GM23338 (cell line): ENCODE data around the gene PHGDH. TPM values are rescaled to one million over a fixed set of nuclear protein-coding genes. Genes with fewer than 3 reads are reported as not detected.

ENCODE experiments used
- ATAC-seq: fragments of 200-7000 bp; cut with Tn5 transposase; 3 replicates; pipeline ENCODE4 v1.9.1; 2020
- DNase-seq: peaks from one replicate; pipeline ENCODE4 v3.0.0-alpha.2; 2015; ENCODE audit warnings: low spot score
- H2AFZ ChIP-seq: fragments of 200-600 bp; sonication (generic); 2 replicates; pipeline ENCODE4 v1.8.0; 2016; ENCODE audit warnings: antibody characterized with exemption, mild to moderate bottlenecking, moderate library complexity
- H3F3A ChIP-seq: fragments of 200-600 bp; sonication (generic); replicated peaks from 2 replicates; pipeline ENCODE4 v1.8.0; 2017; ENCODE audit warnings: antibody characterized with exemption, mixed run types, low read depth
- H3K27ac ChIP-seq: fragments of 200-600 bp; sonication (generic); 2 replicates; pipeline ENCODE4 v1.6.1; 2016; ENCODE audit warnings: low read depth
- H3K27me3 ChIP-seq: fragments of 200-600 bp; sonication (generic); 2 replicates; pipeline ENCODE4 v1.8.0; 2016; ENCODE audit warnings: mild to moderate bottlenecking, mixed run types, moderate library complexity; ENCODE audit not compliant: insufficient read depth
- H3K36me3 ChIP-seq: fragments of 200-600 bp; sonication (generic); 2 replicates; pipeline ENCODE4 v1.8.0; 2016; ENCODE audit warnings: mild to moderate bottlenecking; ENCODE audit not compliant: insufficient read depth
- H3K4me1 ChIP-seq: fragments of 200-600 bp; sonication (generic); 2 replicates; pipeline ENCODE4 v1.8.0; 2016; ENCODE audit warnings: mild to moderate bottlenecking, moderate library complexity; ENCODE audit not compliant: insufficient read depth
- H3K4me2 ChIP-seq: fragments of 200-600 bp; sonication (generic); 2 replicates; pipeline ENCODE4 v1.7.1; 2017; ENCODE audit warnings: mixed run types
- H3K4me3 ChIP-seq: fragments of 200-600 bp; sonication (generic); 2 replicates; pipeline ENCODE4 v1.6.1; 2016; ENCODE audit warnings: mixed run types
- H3K79me2 ChIP-seq: fragments of 200-600 bp; sonication (generic); replicated peaks from 2 replicates; pipeline ENCODE4 v1.8.0; 2017; ENCODE audit warnings: mild to moderate bottlenecking; ENCODE audit not compliant: insufficient read depth
- H3K9me2 ChIP-seq: fragments of 200-600 bp; sonication (generic); 2 replicates; pipeline ENCODE4 v1.8.0; 2017; ENCODE audit not compliant: insufficient read depth
- H4K20me1 ChIP-seq: fragments of 200-600 bp; sonication (generic); replicated peaks from 2 replicates; pipeline ENCODE4 v1.8.0; 2017; ENCODE audit warnings: mild to moderate bottlenecking; ENCODE audit not compliant: insufficient read depth
- H3K27ac Mint-ChIP-seq: 2 replicates; pipeline ENCODE4 v1.8.0; 2020; ENCODE audit warnings: inconsistent platforms, mild to moderate bottlenecking, moderate library complexity, mixed read lengths
- H3K27me3 Mint-ChIP-seq: 3 replicates; pipeline ENCODE4 v1.8.0; 2022; ENCODE audit warnings: low read depth, mild to moderate bottlenecking, moderate library complexity, mixed read lengths, inconsistent platforms; ENCODE audit not compliant: insufficient read depth, poor library complexity
- H3K36me3 Mint-ChIP-seq: 3 replicates; pipeline ENCODE4 v1.8.0; 2021; ENCODE audit warnings: low read depth, mild to moderate bottlenecking, inconsistent platforms, moderate library complexity, mixed read lengths
- H3K4me1 Mint-ChIP-seq: 3 replicates; pipeline ENCODE4 v1.8.0; 2020; ENCODE audit warnings: mild to moderate bottlenecking, inconsistent platforms, mixed read lengths
- H3K4me3 Mint-ChIP-seq: 3 replicates; pipeline ENCODE4 v1.8.0; 2021; ENCODE audit warnings: moderate library complexity, mild to moderate bottlenecking, inconsistent platforms, mixed read lengths
- H3K9me3 Mint-ChIP-seq: 3 replicates; pipeline ENCODE4 v1.8.0; 2020; ENCODE audit warnings: moderate library complexity, mild to moderate bottlenecking, inconsistent platforms, mixed read lengths
- POLR2AphosphoS5 ChIP-seq: IDR thresholded peaks from 2 replicates; pipeline ENCODE4 v1.6.1; 2016; ENCODE audit warnings: antibody characterized with exemption, low read depth
- STAT1 ChIP-seq: IDR thresholded peaks from one replicate; pipeline ENCODE4 v1.6.1; 2016; ENCODE audit warnings: antibody characterized with exemption; ENCODE audit not compliant: unreplicated experiment
- ZNF331 ChIP-seq: fragments of 250-450 bp; sonication (Bioruptor Pico); IDR thresholded peaks from 2 replicates; pipeline ENCODE4 v1.5.0; 2020; ENCODE audit warnings: low read depth, mild to moderate bottlenecking, moderate library complexity
- polyA plus RNA-seq: library from polyadenylated mRNA; unstranded; fragments of >200 nt; fragmentation: Nextera tagmentation; extraction: Ambion mirVana; gene quantifications from 2 replicates; pipeline ENCODE4 v1.2.1, GENCODE V29; 2016
- total RNA-seq: library from RNA; depleted of rRNA; stranded (reverse); fragments of >200 nt; shearing (Covaris generic); gene quantifications from 2 replicates; pipeline ENCODE4 v1.2.3, GENCODE V29; 2014
- TF ChIP-seq, protein P1 (sequence below): fragments of 250-450 bp; sonication (Bioruptor Pico); IDR thresholded peaks from 2 replicates; pipeline ENCODE4 v1.5.0; 2020; ENCODE audit warnings: mild to moderate bottlenecking, moderate library complexity
- TF ChIP-seq, protein P2 (sequence below), 2 experiments: fragments of 200-600 bp in 1 of 2; sonication (generic) in 1 of 2; conservative IDR thresholded peaks; 2 replicates each; pipeline versions ENCODE4 v1.5.1 to v1.6.1; 2016 to 2017; ENCODE audit warnings: antibody characterized with exemption in 2 of 2, low read depth in 2 of 2, mild to moderate bottlenecking in 2 of 2, moderate library complexity in 1 of 2

PHGDH gene
- total and polyA plus RNA-seq, 2 experiments from 2014 or later: 612 to 885 TPM

DNA sequence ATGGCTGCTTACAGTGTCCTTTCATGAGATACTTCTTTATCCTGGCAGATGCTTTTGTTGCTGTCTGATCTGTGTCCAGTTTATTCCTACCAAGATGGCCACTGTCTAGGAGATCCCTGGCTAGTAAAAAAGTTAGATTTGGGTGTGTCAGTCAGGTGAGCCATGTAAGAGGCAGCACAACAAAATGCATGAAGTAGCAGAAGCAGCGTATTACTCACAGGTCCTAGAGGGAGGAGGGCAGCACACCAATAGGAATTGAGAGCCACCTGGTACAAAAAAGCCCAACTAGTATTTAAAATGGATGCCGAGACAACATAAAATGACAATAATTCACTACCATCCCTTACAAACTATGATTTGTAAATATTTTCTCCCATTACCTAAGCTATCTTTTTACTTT, 40.8 kb upstream of the PHGDH start:
- no peak overlapping the region for H3K4me2 ChIP-seq
- no peak overlapping the region for H3K4me3 ChIP-seq
- no peak overlapping the region for H2AFZ ChIP-seq
- no peaks in the 10 kb centered on the region for H4K20me1 ChIP-seq
- H3K9me2 ChIP-seq: no peaks in the 10 kb centered on the region
- Mint-ChIP-seq H3K9me3 (no peaks in the 10 kb centered on the region; the same call in 2 of the 3 replicates), H3K27ac (no peak overlapping the region), H3K36me3 (no peaks in the 10 kb centered on the region), H3K4me3 (no peak overlapping the region), H3K4me1 (peaks cover 27% of the 10 kb centered on the region), H3K27me3 (peaks cover 3% of the 10 kb centered on the region)
- no peaks in the 10 kb centered on the region for H3K79me2 ChIP-seq
- DNase-seq (no peak), ATAC-seq (no peak)
- H3K36me3 ChIP-seq: no peaks in the 10 kb centered on the region
- TF ChIP-seq, protein P1, sequence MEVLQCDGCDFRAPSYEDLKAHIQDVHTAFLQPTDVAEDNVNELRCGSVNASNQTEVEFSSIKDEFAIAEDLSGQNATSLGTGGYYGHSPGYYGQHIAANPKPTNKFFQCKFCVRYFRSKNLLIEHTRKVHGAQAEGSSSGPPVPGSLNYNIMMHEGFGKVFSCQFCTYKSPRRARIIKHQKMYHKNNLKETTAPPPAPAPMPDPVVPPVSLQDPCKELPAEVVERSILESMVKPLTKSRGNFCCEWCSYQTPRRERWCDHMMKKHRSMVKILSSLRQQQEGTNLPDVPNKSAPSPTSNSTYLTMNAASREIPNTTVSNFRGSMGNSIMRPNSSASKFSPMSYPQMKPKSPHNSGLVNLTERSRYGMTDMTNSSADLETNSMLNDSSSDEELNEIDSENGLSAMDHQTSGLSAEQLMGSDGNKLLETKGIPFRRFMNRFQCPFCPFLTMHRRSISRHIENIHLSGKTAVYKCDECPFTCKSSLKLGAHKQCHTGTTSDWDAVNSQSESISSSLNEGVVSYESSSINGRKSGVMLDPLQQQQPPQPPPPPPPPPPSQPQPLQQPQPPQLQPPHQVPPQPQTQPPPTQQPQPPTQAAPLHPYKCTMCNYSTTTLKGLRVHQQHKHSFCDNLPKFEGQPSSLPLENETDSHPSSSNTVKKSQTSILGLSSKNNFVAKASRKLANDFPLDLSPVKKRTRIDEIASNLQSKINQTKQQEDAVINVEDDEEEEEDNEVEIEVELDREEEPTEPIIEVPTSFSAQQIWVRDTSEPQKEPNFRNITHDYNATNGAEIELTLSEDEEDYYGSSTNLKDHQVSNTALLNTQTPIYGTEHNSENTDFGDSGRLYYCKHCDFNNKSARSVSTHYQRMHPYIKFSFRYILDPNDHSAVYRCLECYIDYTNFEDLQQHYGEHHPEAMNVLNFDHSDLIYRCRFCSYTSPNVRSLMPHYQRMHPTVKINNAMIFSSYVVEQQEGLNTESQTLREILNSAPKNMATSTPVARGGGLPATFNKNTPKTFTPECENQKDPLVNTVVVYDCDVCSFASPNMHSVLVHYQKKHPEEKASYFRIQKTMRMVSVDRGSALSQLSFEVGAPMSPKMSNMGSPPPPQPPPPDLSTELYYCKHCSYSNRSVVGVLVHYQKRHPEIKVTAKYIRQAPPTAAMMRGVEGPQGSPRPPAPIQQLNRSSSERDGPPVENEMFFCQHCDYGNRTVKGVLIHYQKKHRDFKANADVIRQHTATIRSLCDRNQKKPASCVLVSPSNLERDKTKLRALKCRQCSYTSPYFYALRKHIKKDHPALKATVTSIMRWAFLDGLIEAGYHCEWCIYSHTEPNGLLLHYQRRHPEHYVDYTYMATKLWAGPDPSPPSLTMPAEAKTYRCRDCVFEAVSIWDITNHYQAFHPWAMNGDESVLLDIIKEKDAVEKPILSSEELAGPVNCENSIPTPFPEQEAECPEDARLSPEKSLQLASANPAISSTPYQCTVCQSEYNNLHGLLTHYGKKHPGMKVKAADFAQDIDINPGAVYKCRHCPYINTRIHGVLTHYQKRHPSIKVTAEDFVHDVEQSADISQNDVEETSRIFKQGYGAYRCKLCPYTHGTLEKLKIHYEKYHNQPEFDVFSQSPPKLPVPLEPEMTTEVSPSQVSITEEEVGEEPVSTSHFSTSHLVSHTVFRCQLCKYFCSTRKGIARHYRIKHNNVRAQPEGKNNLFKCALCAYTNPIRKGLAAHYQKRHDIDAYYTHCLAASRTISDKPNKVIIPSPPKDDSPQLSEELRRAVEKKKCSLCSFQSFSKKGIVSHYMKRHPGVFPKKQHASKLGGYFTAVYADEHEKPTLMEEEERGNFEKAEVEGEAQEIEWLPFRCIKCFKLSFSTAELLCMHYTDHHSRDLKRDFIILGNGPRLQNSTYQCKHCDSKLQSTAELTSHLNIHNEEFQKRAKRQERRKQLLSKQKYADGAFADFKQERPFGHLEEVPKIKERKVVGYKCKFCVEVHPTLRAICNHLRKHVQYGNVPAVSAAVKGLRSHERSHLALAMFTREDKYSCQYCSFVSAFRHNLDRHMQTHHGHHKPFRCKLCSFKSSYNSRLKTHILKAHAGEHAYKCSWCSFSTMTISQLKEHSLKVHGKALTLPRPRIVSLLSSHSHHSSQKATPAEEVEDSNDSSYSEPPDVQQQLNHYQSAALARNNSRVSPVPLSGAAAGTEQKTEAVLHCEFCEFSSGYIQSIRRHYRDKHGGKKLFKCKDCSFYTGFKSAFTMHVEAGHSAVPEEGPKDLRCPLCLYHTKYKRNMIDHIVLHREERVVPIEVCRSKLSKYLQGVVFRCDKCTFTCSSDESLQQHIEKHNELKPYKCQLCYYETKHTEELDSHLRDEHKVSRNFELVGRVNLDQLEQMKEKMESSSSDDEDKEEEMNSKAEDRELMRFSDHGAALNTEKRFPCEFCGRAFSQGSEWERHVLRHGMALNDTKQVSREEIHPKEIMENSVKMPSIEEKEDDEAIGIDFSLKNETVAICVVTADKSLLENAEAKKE: no peak
- TF ChIP-seq ZNF331 (CRISPR knock-in tag) (no peak), STAT1 (no peak), POLR2AphosphoS5 (no peak)
- TF ChIP-seq, protein P2, sequence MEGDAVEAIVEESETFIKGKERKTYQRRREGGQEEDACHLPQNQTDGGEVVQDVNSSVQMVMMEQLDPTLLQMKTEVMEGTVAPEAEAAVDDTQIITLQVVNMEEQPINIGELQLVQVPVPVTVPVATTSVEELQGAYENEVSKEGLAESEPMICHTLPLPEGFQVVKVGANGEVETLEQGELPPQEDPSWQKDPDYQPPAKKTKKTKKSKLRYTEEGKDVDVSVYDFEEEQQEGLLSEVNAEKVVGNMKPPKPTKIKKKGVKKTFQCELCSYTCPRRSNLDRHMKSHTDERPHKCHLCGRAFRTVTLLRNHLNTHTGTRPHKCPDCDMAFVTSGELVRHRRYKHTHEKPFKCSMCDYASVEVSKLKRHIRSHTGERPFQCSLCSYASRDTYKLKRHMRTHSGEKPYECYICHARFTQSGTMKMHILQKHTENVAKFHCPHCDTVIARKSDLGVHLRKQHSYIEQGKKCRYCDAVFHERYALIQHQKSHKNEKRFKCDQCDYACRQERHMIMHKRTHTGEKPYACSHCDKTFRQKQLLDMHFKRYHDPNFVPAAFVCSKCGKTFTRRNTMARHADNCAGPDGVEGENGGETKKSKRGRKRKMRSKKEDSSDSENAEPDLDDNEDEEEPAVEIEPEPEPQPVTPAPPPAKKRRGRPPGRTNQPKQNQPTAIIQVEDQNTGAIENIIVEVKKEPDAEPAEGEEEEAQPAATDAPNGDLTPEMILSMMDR (conservative IDR thresholded peaks at IDR 0.05; ENCODE audit: low read depth in 2 of 2): no peak
- no peaks in the 10 kb centered on the region for H3F3A ChIP-seq
- H3K4me1 ChIP-seq: peaks cover 14% of the 10 kb centered on the region
- H3K27ac ChIP-seq: no peak overlapping the region
- no peaks in the 10 kb centered on the region for H3K27me3 ChIP-seq
